Stimulated activated CD8-positive, alpha-beta memory T cell treated with anti-CD3 and anti-CD28 coated beads, Interleukin-7, amount 100 ng/mL, for 48 hours (primary cell): ENCODE results near the gene SUCNR1.
"Not testable (repeated sequence)": the region's sequence is repeated elsewhere in the genome, so short reads cannot be mapped to it uniquely, and the experiment has no call there.

ENCODE experiments used
- DNase-seq, 2 donors: peaks; one replicate each; pipeline ENCODE4 v3.0.0-alpha.2; 2020; ENCODE audit warnings: low read depth in 1 of 2; ENCODE audit errors: extremely low read depth in 1 of 2

The SUCNR1 gene, protein sequence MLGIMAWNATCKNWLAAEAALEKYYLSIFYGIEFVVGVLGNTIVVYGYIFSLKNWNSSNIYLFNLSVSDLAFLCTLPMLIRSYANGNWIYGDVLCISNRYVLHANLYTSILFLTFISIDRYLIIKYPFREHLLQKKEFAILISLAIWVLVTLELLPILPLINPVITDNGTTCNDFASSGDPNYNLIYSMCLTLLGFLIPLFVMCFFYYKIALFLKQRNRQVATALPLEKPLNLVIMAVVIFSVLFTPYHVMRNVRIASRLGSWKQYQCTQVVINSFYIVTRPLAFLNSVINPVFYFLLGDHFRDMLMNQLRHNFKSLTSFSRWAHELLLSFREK

DNA sequence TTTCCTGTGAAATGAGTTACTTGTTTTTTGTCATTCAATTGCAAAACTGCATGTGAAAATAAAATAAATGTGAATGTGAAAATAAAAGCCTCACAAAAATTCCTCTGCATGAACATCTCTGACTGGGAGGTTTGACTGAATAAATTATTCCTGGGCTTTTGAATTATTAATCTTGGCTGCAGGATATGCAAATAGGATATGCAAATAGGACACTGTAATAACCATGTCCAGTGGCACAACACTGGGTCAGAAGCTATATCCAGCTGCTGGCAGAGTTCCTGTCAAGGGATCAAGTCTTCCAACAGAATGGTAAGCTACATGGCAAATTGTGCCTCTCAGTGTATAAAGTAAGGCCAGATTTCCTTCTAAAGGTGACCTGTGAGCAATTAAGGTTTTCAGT is at the start of gene SUCNR1:
TSS of gene SUCNR1 (plus strand) at position 246 of the 400 bp plus-strand sequence. CDS start 6,250 bp downstream, outside the sequence.
- DNase-seq: no peak

DNA sequence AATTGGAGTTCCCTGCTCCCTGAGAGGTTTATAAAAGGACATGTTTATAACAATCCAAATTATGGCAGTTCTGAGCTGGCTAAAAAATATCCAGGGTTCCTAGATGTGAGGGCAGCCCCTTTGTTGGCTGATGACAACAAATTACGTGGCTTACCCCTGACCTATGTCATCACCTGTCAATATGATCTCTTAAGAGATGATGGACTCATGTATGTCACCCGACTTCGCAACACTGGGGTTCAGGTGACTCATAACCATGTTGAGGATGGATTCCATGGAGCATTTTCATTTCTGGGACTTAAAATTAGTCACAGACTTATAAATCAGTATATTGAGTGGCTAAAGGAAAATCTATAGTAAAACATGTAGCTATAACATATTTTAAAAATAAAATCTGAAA is 45.6 kb upstream of the SUCNR1 start:
- no peak for DNase-seq

DNA sequence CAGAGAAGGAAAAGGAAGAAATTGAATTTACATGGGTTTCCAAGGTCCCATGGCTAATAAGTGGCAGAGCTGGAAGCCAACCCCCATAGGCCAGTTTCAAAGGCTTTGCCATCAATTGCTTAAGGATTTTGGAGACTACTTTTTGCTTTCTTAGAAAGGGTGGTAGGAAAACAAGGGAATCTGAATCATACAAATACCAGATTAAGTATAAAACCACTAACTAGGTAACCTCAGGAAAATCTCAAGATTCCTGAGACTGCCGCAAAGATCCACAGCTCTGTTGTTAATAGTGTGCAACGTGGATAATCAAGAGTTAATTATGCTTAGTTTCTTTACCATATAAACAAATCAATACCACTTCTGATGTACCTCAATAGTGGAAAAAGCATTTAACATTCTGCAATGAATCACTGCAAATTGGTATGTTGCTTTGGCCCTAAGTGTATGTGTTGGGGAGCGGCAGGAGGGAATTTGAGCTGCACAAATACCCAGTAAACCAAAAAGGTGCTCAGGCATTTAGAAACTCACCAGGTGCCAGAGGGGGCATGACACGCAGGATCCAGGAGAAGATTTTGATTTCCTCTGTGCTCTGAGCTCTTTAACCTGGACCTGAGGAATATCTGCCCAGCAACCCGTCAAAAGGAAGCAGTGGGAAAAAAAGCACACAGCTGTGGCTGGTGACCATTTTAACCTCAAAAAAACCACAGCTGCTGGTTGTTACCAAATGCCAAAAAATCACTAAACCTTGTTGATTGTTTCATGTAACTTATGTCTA is 37.5 kb upstream of the SUCNR1 start:
- no peak for DNase-seq

DNA sequence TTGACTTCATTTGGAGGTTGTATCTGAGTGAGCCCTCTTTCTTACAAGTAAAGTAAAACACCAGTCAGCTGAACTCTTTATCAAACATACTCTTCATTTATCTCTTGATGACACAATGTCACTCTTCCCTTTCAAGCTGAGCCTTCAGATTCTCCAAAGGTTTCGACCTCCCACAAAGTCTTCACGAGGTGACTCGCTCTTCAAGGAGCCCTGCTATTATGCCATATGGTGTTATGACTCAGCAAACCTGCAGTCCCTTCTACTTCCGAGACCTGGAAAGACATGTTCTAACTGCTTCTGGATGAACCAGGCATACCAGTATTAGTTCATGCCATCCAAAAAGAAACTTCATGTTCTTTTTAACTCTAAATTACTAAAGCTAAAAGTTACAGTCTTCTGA is 36.4 kb upstream of the SUCNR1 start:
- DNase-seq: no peak

DNA sequence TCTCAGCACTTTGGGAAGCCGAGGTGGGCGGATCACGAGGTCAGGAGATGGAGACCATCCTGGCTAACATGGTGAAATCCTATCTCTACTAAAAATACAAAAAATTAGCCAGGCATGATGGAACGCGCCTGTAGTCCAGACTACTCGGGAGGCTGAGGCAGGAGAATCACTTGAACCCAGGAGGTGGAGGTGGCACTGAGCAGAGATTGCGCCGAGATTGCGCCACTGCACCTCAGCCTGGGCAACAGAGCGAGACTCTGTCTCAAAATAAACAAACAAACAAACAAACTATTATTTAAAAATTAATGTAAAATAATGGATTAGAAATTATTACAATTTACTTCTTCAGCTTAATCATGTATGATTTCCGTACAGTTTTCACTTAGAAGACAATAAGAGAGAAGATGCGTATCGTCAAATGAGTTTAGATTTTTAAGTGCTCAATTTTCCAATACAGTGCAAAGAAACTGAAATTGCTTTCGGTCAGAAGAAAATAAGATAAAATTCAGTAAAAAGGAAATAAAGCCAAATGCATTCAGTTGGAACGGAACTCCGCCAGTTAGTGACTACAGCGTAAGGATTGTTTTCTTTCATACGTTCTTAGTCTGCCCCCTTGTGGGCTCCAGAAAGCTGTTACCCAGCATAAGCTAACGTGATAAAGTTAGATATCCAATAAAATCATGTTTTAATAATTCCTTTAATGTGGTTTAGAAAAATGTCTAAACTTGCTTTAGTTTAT is 34.7 kb upstream of the SUCNR1 start:
- DNase-seq: no peak

DNA sequence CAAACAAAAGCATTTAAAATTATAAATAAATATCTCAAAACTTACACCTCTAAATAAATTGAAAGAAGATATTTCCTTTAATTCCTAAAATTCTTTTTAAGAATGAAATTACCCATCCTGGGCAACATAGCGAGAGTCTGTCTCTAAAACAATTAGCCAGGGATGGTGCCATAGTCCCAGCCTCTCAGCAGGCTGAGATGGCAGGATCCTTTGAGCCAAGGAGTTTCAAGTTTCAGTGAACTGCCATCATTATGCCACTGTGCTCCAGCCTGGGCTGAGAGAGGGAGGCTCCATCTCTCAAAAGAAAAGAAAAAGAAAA is 34.2 kb upstream of the SUCNR1 start:
- DNase-seq: no peak

DNA sequence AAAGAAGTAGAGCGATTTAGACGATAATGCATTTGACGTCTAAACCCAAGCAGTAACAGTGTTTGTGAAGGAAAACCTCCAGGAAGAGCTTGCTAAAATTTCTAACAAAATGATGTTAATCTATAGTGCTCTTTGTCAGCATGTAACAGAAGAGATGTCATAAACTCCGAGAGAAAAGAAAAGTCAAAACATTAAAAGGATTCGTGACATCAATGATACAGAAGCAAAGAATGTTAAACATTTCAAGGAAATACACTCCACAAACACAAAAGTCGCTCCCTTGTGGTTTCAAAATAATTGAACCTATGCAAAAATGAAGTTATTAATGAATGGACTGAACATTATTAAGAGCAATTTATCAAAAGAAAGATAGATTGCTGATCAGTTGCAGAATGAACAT is 31.6 kb upstream of the SUCNR1 start:
- DNase-seq: no peak

DNA sequence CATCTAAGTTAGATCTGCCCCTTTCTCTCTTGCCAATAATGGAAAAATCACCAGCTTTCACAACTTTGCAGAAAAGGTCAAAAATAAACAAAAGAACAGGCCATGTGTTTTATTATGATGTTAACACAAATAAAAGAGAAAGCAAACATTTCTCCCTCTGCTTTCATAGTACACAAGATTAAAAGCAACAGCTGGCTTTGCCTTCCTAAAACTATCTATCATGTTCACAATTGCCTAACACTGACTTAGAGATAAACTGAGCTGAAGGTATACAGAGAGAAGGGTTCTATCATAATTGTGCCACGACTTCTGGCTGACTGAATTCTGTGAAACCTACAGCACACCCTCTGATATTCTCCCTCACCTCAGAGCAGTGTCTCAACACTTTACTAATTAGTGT is 30.2 kb upstream of the SUCNR1 start:
- no peak for DNase-seq

DNA sequence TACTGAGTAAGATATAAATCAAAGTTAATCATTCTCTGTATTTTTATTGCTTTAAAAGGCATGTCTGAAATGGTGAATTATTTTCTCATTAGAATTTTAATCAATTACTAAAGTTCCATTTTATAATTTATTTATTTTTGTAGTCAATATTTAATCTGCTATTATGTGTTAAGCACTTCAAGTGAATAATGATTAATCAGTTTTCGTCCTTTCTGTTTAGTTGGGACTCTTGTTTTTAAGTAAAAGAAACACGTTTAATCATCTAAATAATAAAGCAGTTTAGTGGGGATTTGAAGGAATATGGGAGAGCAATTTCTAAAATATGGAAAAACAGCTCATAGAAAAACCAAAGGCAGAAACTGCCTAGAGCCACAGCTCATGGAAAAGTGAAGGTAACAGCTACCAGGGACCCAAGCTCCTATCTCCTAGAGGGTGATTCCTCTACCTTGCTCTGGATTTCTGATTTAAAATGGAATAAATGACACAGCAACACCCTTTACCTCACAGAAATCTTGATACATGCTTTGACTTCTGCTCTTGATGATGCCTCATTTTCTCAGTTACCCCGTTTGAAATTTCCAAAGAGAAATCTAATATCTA is 28.0 kb upstream of the SUCNR1 start:
- no peak for DNase-seq

DNA sequence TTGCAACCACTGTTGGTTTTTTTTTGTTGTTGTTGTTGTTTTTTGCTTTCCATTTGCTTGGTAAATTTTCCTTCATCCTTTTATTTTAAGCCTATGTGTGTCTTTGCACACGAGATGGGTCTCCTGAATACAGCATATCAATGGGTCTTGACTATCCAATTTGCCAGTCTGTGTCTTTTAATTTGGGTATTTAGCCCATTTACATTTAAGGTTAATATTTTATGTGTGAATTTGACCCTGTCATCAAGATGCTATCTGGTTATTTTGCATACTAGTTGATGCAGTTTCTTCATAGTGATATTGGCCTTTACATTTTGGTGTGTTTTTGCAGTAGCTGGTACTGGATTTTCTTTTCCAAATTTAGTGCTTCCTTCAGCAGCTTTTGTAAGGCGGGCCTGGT is 23.4 kb upstream of the SUCNR1 start:
- not testable (repeated sequence) for DNase-seq

DNA sequence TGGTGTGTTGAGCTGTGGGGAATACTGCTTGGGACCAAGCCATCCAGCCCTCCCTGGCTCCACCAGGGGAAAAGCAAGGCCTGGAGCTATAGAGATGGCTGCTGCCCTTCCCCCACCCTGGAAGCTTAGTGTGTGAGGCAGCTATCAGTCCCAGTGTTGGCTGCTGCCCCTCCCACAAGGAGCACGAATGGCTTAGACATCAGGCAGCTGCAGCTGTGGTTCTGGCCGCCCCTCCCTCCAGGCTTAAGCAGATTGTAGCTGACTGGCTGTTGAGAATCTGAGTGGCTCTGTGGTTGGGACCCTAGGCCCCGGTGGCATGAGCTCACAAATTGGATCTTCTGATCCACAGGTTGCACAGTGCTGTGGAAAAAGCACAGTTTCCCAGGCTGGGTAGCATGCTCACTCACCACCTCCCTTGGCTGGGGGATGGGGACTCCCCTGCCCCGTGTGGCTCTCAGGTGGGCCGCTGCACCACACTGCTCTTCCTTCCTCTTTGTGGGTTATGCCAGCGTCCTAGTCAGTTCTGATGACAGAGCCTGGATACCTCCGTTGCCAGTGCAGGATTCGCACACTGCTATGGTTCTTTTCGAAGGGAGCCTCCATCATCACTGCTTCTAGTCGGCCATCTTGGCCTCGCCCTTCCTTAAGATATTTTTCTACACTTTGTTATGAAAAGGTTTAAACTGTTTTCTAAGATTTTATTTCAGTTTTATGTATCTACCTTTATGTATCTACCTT is 21.2 kb upstream of the SUCNR1 start:
- no peak for DNase-seq

DNA sequence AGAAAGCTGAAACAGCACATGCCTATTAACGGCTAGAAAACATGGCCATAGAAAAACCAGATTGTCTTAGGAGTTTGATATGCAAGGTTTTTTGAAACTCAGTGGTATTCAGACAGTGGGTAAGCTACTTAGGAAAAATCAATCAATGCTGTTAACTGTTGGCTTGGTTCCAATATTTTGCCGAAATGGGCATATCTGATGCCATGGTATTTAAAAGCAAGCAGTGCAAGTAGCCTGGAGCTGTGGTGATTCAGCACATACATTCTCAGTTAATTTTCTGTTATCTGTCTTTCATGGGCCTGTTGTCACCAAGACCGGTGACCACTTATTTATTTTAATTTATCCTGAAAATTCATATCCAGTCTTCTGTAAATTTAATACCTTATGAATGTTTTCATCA is 17.3 kb upstream of the SUCNR1 start:
- no peak for DNase-seq

DNA sequence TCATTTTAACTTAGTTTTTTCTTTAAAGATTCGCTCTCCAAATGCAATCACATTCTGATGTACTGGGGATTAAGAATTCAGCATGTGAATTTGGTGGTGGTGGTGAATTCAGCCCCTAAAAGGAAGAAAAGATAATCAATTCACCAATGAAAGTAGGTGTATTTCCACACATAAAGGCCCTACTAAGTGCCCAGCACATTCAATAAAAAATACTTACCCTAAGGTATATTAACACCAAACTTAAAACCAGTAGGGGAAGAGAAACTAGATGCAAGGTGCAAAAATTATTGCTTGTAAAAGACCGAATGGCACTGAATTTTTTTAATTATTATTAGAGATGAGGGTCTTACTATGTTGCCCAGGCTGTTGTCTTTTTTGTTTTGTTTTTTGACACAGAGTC is 16.8 kb upstream of the SUCNR1 start:
- DNase-seq: no peak

DNA sequence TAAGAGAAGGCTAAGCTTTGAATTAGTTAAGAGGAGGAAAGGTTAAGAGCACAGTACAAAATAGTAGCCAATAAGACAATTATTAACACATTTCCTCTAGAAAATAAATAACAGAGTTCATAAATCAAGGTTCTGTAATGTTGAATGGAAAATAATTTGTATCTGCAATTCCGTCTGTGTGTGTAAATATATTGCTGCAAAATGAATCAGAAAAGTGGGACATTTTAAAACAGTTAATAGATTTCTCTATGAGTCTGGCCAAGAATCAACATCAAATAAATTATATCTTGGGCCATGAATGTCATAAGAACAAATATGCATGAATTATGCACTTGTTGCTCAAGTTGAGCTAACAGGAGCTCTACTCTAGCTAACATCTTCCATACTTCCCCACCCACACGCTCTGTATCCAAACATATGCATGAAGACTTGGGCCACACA is 14.2 kb upstream of the SUCNR1 start:
- no peak for DNase-seq

DNA sequence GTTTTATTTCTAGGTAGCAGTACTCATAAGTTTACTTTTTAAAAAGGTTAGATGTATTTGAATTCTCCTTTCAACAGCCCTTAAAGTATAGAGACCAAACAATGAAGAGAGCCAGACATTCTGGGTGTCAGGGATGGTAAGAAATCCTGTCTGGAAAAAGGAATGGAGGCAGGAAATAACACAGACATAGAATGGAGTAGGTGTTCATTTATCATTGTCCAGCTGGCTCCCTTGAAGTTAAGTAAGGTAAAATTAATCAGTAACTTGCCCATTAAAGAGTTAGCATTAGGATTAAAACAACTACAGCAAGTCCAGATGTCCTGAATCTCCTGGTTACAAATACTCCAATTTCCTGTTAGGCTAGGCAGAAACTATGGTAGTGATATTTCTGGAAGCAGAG is 13.5 kb upstream of the SUCNR1 start:
- DNase-seq: no peak

DNA sequence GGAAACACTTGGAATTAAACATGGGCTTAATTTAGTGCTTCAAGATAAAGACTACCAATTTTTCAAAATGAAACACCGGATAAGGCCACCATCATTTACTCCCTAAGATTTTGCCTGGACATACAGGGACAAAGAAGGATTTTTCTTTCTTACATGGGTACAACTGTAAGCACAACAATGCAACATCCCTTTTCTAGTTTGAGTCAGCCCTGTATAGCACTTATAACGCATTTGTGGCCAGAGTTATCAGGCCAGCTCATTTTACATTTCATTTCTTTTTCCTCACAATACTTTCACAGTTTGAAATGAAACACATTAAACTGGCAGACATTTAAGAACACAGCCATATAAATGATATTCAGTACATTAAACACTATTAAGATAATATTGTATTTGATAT is 9.8 kb upstream of the SUCNR1 start:
- no peak for DNase-seq

DNA sequence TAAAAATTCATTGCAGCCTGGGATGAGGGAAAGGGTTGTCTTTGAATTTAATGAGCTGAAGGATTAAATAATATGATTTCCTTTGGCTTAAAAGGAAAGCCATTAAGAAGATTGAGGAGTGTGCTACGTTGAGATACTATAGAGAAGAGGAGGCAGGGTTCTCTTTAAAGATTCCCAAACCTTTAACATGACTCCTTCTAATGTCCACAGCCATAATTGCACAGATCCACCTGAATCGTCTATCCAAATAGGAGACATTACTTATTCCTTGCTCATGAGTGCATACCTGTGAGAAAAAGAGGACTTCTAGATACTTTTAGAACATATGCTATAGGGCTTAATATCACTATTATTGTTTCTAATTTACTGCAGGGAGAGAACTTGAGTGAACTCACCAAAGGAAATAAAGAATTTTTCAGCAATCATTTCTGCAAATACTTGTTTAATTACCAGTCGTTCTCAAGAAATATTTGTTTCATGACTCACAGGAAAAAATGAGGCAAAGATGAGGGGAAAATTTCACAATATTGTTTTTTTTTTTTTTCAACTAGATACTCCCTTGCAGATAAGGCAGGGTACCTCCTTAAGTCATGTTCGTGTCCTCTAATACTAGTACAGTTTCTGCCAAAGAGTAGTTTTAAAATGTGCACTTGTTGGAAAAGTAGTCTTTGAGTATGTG is 8.9 kb upstream of the SUCNR1 start:
- DNase-seq: no peak

DNA sequence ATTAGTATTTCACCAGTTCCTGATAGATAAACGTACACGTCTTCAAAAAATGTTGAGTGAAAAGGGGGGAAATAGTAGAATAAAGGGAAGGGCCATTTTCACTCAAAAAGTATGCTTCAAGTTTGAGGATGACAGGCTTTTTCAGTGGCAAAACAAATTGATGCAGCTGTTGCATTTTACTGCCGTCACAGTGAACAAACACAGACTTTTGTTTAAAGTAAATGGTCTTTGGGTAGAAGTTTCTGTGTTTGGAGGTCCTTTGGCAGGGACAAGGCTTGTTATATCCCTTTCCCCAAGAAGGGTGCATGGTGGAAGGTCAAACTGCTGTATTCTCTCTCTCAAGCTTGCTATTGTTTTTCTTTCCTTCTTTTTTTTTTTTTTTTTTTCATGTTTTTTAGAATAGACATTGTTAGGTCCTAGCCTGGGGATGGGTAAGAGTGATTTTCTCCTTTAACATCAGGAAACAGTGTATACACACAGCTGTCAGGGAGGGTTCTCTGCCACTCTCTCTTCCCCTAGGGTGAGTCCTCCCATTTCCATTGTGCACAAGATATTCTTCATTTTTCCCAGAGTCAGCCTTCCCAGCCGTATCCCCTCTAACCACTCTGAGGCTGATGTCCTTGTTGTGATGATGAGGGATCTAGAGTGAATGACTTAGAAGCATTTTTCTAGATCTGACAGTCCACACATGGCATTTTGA is 6.6 kb upstream of the SUCNR1 start:
- no peak for DNase-seq

DNA sequence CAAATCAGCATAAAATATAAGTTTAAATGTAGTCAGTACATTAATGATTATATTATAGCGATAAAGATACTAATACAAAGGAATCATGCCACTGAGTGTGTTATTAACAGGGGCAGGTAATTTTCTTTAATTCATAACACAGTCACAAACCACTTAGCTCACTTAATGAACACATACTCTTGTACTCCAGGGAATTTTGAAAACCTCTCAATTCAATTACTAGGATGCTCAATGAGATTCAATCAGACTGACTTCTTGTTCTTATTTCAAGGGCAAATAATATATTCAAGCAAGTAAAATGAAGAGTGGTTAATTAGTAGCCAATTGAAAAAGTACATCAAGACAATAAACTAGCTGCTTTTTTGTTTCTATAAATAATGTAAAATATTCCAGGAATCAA is 5.8 kb upstream of the SUCNR1 start:
- DNase-seq: no peak

DNA sequence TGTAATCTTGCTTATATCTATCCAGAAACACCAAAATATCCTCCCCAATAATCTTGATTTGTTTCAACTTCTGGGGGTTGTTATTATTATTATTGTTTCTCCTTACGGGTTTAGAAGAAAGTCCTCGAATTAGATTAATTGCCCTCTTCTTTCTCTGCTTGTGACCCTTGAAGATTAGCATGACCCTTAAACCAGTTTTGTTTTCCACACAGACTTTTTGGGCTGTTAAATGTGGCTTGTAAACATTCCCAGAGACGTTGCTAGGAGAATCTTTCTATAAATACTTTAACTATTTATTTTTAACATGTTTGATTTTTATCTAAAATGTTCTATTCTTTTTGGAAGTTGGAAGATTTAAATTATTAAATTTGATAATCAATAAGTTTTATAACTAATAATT is 4.3 kb upstream of the SUCNR1 start:
- DNase-seq: no peak
